Calu3 (cell line): ENCODE measurements around the gene DOCK1. TPM values are rescaled to one million over a fixed set of nuclear protein-coding genes. Genes with fewer than 3 reads are reported as not detected.

Experiments
- BruUV-seq: library from RNA; stranded (reverse); fragments of 400-500 nt; replicated peaks from 2 replicates; lab custom pipeline; 2021; lab: Mats Ljungman, UMichigan
- CTCF ChIA-PET: fragments of 300-600 bp; sonication (Branson Sonifier 250); formaldehyde crosslinking; loops from one replicate; lab custom pipeline; 2022; ENCODE audit warnings: antibody characterized with exemption; lab: Charles Lee
- DNase-seq: peaks from one replicate; pipeline ENCODE4 v3.0.0; 2022
- H3K27ac Mint-ChIP-seq: one replicate; pipeline ENCODE4 v1.8.0; 2022; ENCODE audit warnings: mixed read lengths; ENCODE audit not compliant: unreplicated experiment
- H3K27me3 Mint-ChIP-seq: one replicate; pipeline ENCODE4 v1.8.0; 2022; ENCODE audit warnings: mixed read lengths; ENCODE audit not compliant: unreplicated experiment
- H3K36me3 Mint-ChIP-seq: one replicate; pipeline ENCODE4 v1.8.0; 2022; ENCODE audit warnings: mild to moderate bottlenecking, moderate library complexity, mixed read lengths; ENCODE audit not compliant: insufficient read depth, unreplicated experiment
- H3K4me1 Mint-ChIP-seq: one replicate; pipeline ENCODE4 v1.8.0; 2022; ENCODE audit warnings: mild to moderate bottlenecking, low read depth, mixed read lengths; ENCODE audit not compliant: unreplicated experiment
- H3K4me3 Mint-ChIP-seq: one replicate; pipeline ENCODE4 v1.8.0; 2022; ENCODE audit warnings: mild to moderate bottlenecking, low read depth, moderate library complexity, mixed read lengths; ENCODE audit not compliant: unreplicated experiment
- H3K9me3 Mint-ChIP-seq: one replicate; pipeline ENCODE4 v1.8.0; 2022; ENCODE audit warnings: low read depth, mixed read lengths; ENCODE audit not compliant: unreplicated experiment
- CTCF ChIP-seq: fragments of 200-600 bp; IDR thresholded peaks from one replicate; pipeline ENCODE4 v1.8.0; 2022; ENCODE audit warnings: antibody characterized with exemption; ENCODE audit not compliant: unreplicated experiment
- intact Hi-C: fragments of 100-400 bp; cut with micrococcal nuclease; formaldehyde crosslinking; loops from one replicate; pipeline ENCODE4 v1.10.0; 2022; ENCODE audit not compliant: unreplicated experiment
- total RNA-seq: library from RNA; stranded (reverse); gene quantifications from 2 replicates; pipeline ENCODE4 v1.2.3, GENCODE V29; 2022

DOCK1 gene
- total RNA-seq, 1 experiment from 2014 or later, result 34.2 TPM

- no peak overlapping the region for H3K4me3 Mint-ChIP-seq
- CTCF ChIA-PET, result no interaction called here
- H3K27me3 Mint-ChIP-seq, result no peaks in the 10 kb centered on the region
- no peaks in the 10 kb centered on the region for H3K4me1 Mint-ChIP-seq
- no peaks in the 10 kb centered on the region for H3K36me3 Mint-ChIP-seq
- no peak for DNase-seq
- TF ChIP-seq CTCF, result no peak
- BruUV-seq, result no TSS peak
- H3K27ac Mint-ChIP-seq, result no peak overlapping the region
- H3K9me3 Mint-ChIP-seq, result no peaks in the 10 kb centered on the region
- intact Hi-C loops, result no loop called here
These were observed 143.4 kb downstream of the DOCK1 start for GRCh38 chr10:127048630-127049029.

GRCh38 chr10:127052001-127052400 lies 146.8 kb downstream of the DOCK1 start:
- Mint-ChIP-seq H3K9me3 (no peaks in the 10 kb centered on the region), H3K27ac (no peak overlapping the region), H3K4me3 (no peak overlapping the region), H3K27me3 (no peaks in the 10 kb centered on the region), H3K36me3 (no peaks in the 10 kb centered on the region), H3K4me1 (no peaks in the 10 kb centered on the region)
- BruUV-seq, result no TSS peak
- CTCF ChIA-PET, result interaction anchor here (0.7 kb wide), 1 partner anchor 1414 kb away, joined by 3 read pairs; no protein-coding TSS in a partner anchor
- intact Hi-C loops, result no loop called here
- DNase-seq, result no peak
- TF ChIP-seq CTCF, result no peak

- CTCF ChIA-PET, result no interaction called here
- Mint-ChIP-seq H3K9me3 (peaks cover 8% of the 10 kb centered on the region), H3K4me3 (no peak overlapping the region), H3K27ac (no peak overlapping the region), H3K36me3 (no peaks in the 10 kb centered on the region), H3K27me3 (no peaks in the 10 kb centered on the region), H3K4me1 (no peaks in the 10 kb centered on the region)
- BruUV-seq, result no TSS peak
- no peak for TF ChIP-seq CTCF
- DNase-seq, result no peak
- intact Hi-C loops, result no loop called here
These were observed 150.0 kb downstream of the DOCK1 start for GRCh38 chr10:127055263-127055662.

- no peak overlapping the region for H3K27ac Mint-ChIP-seq
- no peak for TF ChIP-seq CTCF
- H3K36me3 Mint-ChIP-seq, result no peaks in the 10 kb centered on the region
- DNase-seq, result no peak
- H3K4me1 Mint-ChIP-seq, result no peaks in the 10 kb centered on the region
- no TSS peak for BruUV-seq
- intact Hi-C loops, result no loop called here
- peaks cover 8% of the 10 kb centered on the region for H3K9me3 Mint-ChIP-seq
- CTCF ChIA-PET, result no interaction called here
- H3K27me3 Mint-ChIP-seq, result no peaks in the 10 kb centered on the region
- H3K4me3 Mint-ChIP-seq, result no peak overlapping the region
These were observed 154.1 kb downstream of the DOCK1 start for GRCh38 chr10:127059314-127059713.
